ENCODE data around the gene BHMT.
"Not testable (repeated sequence)": the region's sequence is repeated elsewhere in the genome, so short reads cannot be mapped to it uniquely, and the experiment has no call there.

BHMT gene

GRCh38 chr5:79112703-79113058 lies 1.1 kb downstream of the BHMT start:
- no peak for DNase-seq

- DNase-seq: no peak
These were observed 7.9 kb downstream of the BHMT start for GRCh38 chr5:79119486-79119885.

- DNase-seq: no peak
These were observed 8.6 kb downstream of the BHMT start for GRCh38 chr5:79120221-79120620.

- no peak for DNase-seq
These were observed 11.4 kb downstream of the BHMT start for GRCh38 chr5:79122973-79123372.

- no peak for DNase-seq
These were observed 13.0 kb downstream of the BHMT start for GRCh38 chr5:79124607-79125006.

- DNase-seq: no peak
These were observed 19.2 kb downstream of the BHMT start for GRCh38 chr5:79130781-79131180.

- no peak for DNase-seq
These were observed 21.6 kb downstream of the BHMT start for GRCh38 chr5:79133121-79133656.

GRCh38 chr5:79133657-79134451 lies 22.2 kb downstream of the BHMT start:
- DNase-seq: peak; percentile 47

- DNase-seq: no peak
These were observed 24.4 kb downstream of the BHMT start for GRCh38 chr5:79135790-79136553.

GRCh38 chr5:79136618-79137017 lies 25.0 kb downstream of the BHMT start:
- DNase-seq: no peak

- DNase-seq: no peak
These were observed 28.9 kb downstream of the BHMT start for GRCh38 chr5:79140553-79140952.

- no peak for DNase-seq
These were observed 32.2 kb downstream of the BHMT start for GRCh38 chr5:79143684-79144379.

- DNase-seq: no peak
These were observed 35.5 kb downstream of the BHMT start for GRCh38 chr5:79147076-79147475.

GRCh38 chr5:79149433-79149832 lies 37.8 kb downstream of the BHMT start:
- DNase-seq: no peak

GRCh38 chr5:79151942-79152671 lies 40.5 kb downstream of the BHMT start:
- DNase-seq: no peak

GRCh38 chr5:79157305-79157704 lies 45.7 kb downstream of the BHMT start:
- no peak for DNase-seq

- not testable (repeated sequence) for DNase-seq
These were observed 50.0 kb downstream of the BHMT start for GRCh38 chr5:79161647-79162046.

- no peak for DNase-seq
These were observed 56.4 kb downstream of the BHMT start for GRCh38 chr5:79168031-79168430.

GRCh38 chr5:79170661-79171060 lies 59.1 kb downstream of the BHMT start:
- no peak for DNase-seq

- DNase-seq: no peak
These were observed 60.1 kb downstream of the BHMT start for GRCh38 chr5:79171635-79172245.

GRCh38 chr5:79172269-79172668 lies 60.7 kb downstream of the BHMT start:
- no peak for DNase-seq

GRCh38 chr5:79173626-79174025 lies 62.0 kb downstream of the BHMT start:
- no peak for DNase-seq
